Mesothelial cell of epicardium (in vitro differentiated cells): ENCODE measurements around the gene CUL4A. TPM values are rescaled to one million over a fixed set of nuclear protein-coding genes. Genes with fewer than 3 reads are reported as not detected.

Experiments
- DNase-seq, 2 experiments: peaks; one replicate each; pipeline ENCODE4 v3.0.0; 2021; ENCODE audit warnings: low spot score in 2 of 2; ENCODE audit not compliant: unreplicated experiment in 2 of 2
- H3K27ac Mint-ChIP-seq: 2 replicates; pipeline ENCODE4 v1.8.0; 2021; ENCODE audit warnings: mixed read lengths
- H3K27me3 Mint-ChIP-seq: 2 replicates; pipeline ENCODE4 v1.8.0; 2021; ENCODE audit warnings: low read depth, mixed read lengths
- H3K36me3 Mint-ChIP-seq: 2 replicates; pipeline ENCODE4 v1.8.0; 2021; ENCODE audit warnings: mixed read lengths
- H3K4me1 Mint-ChIP-seq: 2 replicates; pipeline ENCODE4 v1.8.0; 2021; ENCODE audit warnings: mixed read lengths
- H3K4me3 Mint-ChIP-seq: 2 replicates; pipeline ENCODE4 v1.8.0; 2021; ENCODE audit warnings: mild to moderate bottlenecking, moderate library complexity, mixed read lengths
- H3K9me3 Mint-ChIP-seq: 2 replicates; pipeline ENCODE4 v1.8.0; 2021; ENCODE audit warnings: mixed read lengths
- total RNA-seq: library from RNA; stranded (reverse); gene quantifications from 3 replicates; pipeline ENCODE4 v1.2.1, GENCODE V29; 2021
- TF ChIP-seq, protein P1 (sequence below): fragments of 200-600 bp; sonication (generic); IDR thresholded peaks from one replicate; pipeline ENCODE4 v1.5.0; 2021; ENCODE audit warnings: antibody characterized with exemption; ENCODE audit not compliant: unreplicated experiment

The CUL4A gene
- total RNA-seq, 1 donor from 2014 or later: 79.8 TPM

DNA sequence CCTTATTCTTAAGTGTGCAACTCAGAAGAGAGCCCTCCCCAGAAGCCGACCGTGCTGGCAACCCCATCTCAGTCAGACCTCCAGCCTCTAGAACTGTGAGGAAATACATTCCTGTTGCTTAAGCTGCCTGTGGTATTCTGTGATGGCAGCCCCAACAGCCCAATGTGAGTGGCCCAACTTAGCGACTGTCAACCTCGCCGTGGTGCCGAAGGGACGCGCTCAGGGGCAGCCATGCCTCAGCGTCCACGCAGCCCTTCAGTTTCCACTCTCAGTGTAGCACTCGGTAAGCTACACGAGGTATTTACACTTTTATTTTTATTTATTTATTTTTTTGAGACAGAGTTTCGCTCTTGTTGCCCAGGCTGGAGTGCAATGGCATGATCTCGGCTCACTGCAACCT lies 32.6 kb upstream of the CUL4A start:
- Mint-ChIP-seq H3K4me1 (no peaks in the 10 kb centered on the region), H3K27ac (no peak overlapping the region), H3K36me3 (peaks cover 35% of the 10 kb centered on the region), H3K9me3 (no peaks in the 10 kb centered on the region), H3K27me3 (no peaks in the 10 kb centered on the region), H3K4me3 (no peak overlapping the region)
- no peak for DNase-seq
- TF ChIP-seq, protein P1, sequence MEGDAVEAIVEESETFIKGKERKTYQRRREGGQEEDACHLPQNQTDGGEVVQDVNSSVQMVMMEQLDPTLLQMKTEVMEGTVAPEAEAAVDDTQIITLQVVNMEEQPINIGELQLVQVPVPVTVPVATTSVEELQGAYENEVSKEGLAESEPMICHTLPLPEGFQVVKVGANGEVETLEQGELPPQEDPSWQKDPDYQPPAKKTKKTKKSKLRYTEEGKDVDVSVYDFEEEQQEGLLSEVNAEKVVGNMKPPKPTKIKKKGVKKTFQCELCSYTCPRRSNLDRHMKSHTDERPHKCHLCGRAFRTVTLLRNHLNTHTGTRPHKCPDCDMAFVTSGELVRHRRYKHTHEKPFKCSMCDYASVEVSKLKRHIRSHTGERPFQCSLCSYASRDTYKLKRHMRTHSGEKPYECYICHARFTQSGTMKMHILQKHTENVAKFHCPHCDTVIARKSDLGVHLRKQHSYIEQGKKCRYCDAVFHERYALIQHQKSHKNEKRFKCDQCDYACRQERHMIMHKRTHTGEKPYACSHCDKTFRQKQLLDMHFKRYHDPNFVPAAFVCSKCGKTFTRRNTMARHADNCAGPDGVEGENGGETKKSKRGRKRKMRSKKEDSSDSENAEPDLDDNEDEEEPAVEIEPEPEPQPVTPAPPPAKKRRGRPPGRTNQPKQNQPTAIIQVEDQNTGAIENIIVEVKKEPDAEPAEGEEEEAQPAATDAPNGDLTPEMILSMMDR: no peak

DNA sequence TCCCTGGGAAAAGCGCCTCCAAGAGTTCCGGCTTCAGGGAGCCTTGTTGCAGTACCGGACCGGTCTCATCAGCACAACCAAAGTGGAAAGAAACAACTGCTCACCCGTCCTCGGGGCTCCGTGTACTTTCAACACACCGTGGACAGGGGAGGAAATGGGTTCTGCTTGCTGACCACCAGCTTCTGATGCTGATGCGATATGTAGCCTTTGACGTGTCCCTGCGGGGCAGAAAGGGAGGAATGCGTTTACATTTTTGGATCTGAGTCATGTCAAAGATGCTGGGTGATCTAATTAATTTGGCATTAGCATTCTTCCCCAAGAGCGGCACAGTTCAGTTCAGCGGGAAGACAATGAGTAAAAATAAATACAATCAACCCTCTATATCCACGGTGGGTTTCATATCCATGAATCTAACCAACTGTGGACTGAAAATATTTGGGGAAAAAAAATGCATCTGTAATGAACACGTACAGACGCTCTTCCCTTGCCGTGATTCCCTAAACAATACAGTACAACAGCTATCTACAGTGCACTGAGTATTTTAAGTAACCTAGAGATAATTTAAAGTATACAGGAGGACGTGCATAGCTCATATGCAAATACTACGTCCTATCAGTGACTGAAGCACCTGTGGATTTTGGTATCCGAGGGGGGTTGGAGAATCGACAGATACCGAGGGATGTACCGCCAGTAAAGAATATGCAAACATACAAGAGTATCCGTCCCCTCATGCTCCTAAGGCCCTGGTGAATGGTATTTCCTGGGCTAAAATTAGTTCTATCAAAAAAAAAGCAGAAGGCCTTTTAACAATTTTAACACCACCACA lies 31.1 kb upstream of the CUL4A start:
- H3K4me3 Mint-ChIP-seq: no peak overlapping the region
- H3K36me3 Mint-ChIP-seq: peaks cover 35% of the 10 kb centered on the region
- no peaks in the 10 kb centered on the region for H3K27me3 Mint-ChIP-seq
- DNase-seq: no peak
- no peaks in the 10 kb centered on the region for H3K9me3 Mint-ChIP-seq
- H3K4me1 Mint-ChIP-seq: no peaks in the 10 kb centered on the region
- TF ChIP-seq, protein P1: no peak
- no peak overlapping the region for H3K27ac Mint-ChIP-seq

DNA sequence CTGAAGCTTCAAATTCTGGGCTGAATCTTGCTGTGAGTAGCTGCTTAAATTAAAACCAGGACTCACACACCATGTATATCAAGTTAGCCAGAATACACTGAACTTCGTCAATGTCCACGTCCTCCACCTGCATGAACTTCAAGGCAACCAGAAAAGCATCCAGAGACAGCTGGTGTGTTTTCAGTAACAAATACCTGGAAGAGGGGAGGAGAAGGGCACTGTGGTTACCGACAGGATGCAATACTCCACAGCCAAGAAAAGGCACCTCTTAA lies 30.6 kb upstream of the CUL4A start:
- Mint-ChIP-seq H3K27me3 (no peaks in the 10 kb centered on the region), H3K4me1 (no peaks in the 10 kb centered on the region)

DNA sequence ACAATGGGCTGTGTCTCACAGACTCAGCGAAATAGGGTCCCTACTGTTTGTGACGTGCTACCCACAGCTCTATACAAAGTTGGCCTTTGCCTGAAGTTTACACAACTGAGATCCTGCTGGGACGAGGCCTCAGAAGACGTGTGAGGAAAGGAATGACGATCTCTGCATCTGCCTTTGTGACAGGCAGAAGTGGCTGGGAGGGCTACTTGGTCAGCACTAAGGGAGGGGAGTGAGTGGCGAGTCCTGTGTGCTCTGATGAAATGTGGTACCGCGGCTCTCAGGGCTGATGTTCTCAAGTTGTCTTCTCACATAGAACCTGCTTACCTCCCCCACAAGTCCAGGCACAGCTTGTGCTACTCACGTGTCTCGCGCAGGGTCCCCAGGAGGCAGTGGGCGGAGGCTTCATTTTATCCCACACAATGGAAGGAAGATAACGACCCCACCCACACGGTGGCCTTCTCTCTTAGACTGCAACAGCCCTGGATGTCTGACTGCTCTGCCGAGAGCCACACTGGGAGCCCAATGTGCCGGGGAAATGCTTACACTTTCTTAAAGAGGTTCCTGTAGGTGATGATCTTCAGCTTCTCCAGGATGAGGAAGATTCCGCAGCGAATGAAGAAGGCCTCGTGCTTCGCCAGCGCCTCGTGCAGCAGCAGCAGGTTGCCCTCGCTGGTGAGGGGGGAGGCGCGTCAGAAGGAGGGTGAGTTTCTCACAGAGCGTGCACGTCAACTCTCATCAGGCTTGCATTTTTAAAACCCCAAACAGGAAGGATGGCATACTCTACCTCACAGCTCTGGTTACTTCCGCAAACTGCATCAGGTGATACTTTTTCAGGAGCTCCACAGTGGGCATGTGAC lies 29.8 kb upstream of the CUL4A start:
- Mint-ChIP-seq H3K36me3 (peaks cover 35% of the 10 kb centered on the region), H3K27me3 (no peaks in the 10 kb centered on the region), H3K27ac (no peak overlapping the region), H3K4me3 (no peak overlapping the region), H3K4me1 (no peaks in the 10 kb centered on the region), H3K9me3 (no peaks in the 10 kb centered on the region)
- TF ChIP-seq, protein P1: no peak
- DNase-seq: no peak

More for the DNA sequence above, 30.6 kb upstream of the CUL4A start:
- TF ChIP-seq, protein P1: no peak
- Mint-ChIP-seq H3K4me3 (no peak overlapping the region), H3K9me3 (no peaks in the 10 kb centered on the region), H3K27ac (no peak overlapping the region), H3K36me3 (peaks cover 35% of the 10 kb centered on the region)
- DNase-seq: no peak

DNA sequence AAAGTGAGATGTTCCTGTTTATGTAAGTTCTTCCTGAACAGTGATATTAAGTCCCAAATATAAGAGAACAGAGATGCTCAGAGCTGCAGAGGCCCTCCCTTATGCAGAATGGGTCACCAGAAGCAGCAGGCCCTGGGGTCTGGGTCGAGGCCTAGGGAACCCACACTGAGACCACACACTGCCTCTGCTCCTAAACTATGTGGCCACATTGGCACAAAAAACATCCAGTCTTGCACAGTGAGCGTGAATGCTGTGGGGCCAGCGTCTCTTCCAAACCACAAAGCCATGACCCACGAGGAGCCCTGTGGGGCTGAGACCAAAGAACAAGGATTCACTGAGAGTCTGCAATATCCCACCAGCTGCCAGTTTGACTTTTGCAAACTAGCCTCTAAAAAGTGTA lies 27.4 kb upstream of the CUL4A start:
- Mint-ChIP-seq H3K27ac (no peak overlapping the region), H3K27me3 (no peaks in the 10 kb centered on the region), H3K4me3 (no peak overlapping the region), H3K9me3 (no peaks in the 10 kb centered on the region), H3K4me1 (no peaks in the 10 kb centered on the region), H3K36me3 (peaks cover 24% of the 10 kb centered on the region)
- no peak for DNase-seq
- TF ChIP-seq, protein P1: no peak
